Omental fat pad (tissue), 4 donors: ENCODE results near the gene HHAT. TPM values are rescaled to one million over a fixed set of nuclear protein-coding genes. Genes with fewer than 3 reads are reported as not detected.

Experiments used
- ATAC-seq: fragments of 150-250 bp; one replicate; pipeline ENCODE4 v1.9.1; 2016; ENCODE audit warnings: mild to moderate bottlenecking, moderate library complexity; ENCODE audit not compliant: low FRiP score
- DNase-seq: peaks from one replicate; pipeline ENCODE4 v3.0.0-alpha.2; 2019; ENCODE audit warnings: low spot score
- CTCF ChIP-seq, 3 donors: fragments of 450-650 bp; IDR thresholded peaks; one replicate each; pipeline ENCODE4 v1.5.1; 2016 to 2017; ENCODE audit warnings: antibody characterized with exemption in 3 of 3, mild to moderate bottlenecking in 3 of 3, moderate library complexity in 2 of 3
- total RNA-seq, 4 donors: library from RNA; depleted of rRNA; stranded (reverse); fragments of >200 nt; gene quantifications; one replicate each; pipeline ENCODE4 v1.1.0, GENCODE V29; 2016

HHAT gene
- total RNA-seq, 4 donors from 2014 or later: 3.4 to 7.8 (median 4.6) TPM

GRCh38 chr1:210328032-210328745 lies 513 bp upstream of the HHAT start:
- peak; percentile 58 for ATAC-seq

GRCh38 chr1:210330279-210330866 lies 1.7 kb downstream of the HHAT start:
- DNase-seq (no peak), ATAC-seq (no peak)
- no peak for TF ChIP-seq CTCF (IDR thresholded peaks at IDR 0.05)

More at GRCh38 chr1:210328032-210328745, 513 bp upstream of the HHAT start:
- no peak for DNase-seq
- TF ChIP-seq CTCF (IDR thresholded peaks at IDR 0.05): no peak

GRCh38 chr1:210332233-210332632 lies 3.5 kb downstream of the HHAT start:
- no peak for DNase-seq
- ATAC-seq: no peak
- TF ChIP-seq CTCF (IDR thresholded peaks at IDR 0.05): no peak

- TF ChIP-seq CTCF (IDR thresholded peaks at IDR 0.05): no peak
- ATAC-seq (no peak), DNase-seq (no peak)
Measured at GRCh38 chr1:210332719-210333398, 4.2 kb downstream of the HHAT start.

- no peak for ATAC-seq
- no peak for DNase-seq
- no peak for TF ChIP-seq CTCF (IDR thresholded peaks at IDR 0.05)
Measured at GRCh38 chr1:210335001-210335400, 6.3 kb downstream of the HHAT start.

- no peak for ATAC-seq
- TF ChIP-seq CTCF (IDR thresholded peaks at IDR 0.05): no peak
- DNase-seq: no peak
Measured at GRCh38 chr1:210336362-210336761, 7.7 kb downstream of the HHAT start.
